Left renal pelvis (tissue), 4 donors: ENCODE data around the gene CBLB. TPM values are rescaled to one million over a fixed set of nuclear protein-coding genes. Genes with fewer than 3 reads are reported as not detected.

Source experiments
- DNase-seq, 4 donors: peaks; one replicate each; pipeline ENCODE4 v3.0.0-alpha.2; 2013; ENCODE audit warnings: low read depth in 4 of 4, low spot score in 3 of 4
- polyA plus RNA-seq, 4 donors: library from polyadenylated mRNA; unstranded; fragments of 120-200 nt; gene quantifications; one replicate each; pipeline ENCODE4 v1.2.1, GENCODE V29; 2013; ENCODE audit not compliant: insufficient read length in 4 of 4

The CBLB gene
- polyA plus RNA-seq, 4 donors = 40.2 to 53.7 (median 49.5) TPM

DNA sequence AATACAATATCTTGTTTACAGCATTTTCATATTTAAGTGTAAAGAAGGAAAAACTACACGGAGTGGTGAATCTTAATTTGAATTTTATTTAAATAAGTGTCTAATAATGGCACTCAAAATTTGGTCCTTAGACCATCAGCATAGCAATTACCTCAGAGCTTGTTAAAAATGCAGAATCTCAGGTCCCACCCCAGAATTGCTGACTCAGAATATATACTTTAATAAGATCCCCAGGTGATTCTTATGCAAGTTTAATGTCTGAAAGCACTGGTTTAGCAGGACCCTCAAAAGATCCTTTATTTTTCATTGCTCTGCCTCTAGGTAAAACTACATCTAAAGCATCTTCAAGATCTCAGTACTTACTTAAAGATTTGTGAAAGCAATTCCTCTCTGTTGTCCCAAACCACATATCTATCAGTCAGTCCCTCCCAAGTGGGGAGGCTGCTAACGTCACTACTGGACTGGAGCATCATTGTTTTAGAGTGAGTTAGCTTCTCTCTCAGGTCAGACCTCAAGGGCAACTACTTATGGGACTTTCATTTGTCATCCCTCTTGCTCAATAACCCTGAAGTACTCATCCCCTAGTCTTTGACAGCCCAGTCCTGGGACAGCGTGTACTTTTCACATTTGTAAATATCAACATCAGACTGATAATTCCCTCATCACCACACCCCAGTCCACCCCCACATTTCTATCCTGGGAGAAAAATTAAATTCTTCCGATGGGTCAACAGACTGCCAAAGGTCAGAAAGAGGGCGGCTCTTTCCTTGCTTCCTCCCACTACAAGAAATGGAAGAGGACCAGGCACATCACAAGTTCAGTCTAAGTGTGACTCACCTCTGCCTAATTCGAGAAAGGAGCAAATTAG lies 76.7 kb downstream of the CBLB start:
- no peak for DNase-seq

DNA sequence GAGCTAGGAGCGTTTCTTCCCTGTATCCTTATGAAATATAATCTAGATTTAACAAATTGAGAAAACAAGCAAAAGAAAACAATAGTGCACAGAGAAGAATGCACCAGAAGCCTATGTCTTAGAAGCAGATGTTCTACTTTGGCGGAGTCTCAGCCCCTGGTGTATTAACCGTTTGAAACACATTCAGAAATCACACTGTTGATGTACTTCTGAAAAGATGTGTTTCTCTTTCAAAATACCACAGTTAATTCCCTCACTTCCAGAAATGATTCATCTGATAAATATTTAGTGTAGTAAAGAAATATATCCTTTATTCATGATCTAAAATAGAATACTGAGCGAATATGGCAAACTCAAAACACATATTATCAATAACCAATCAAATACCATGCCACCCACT lies 77.7 kb downstream of the CBLB start:
- no peak for DNase-seq

DNA sequence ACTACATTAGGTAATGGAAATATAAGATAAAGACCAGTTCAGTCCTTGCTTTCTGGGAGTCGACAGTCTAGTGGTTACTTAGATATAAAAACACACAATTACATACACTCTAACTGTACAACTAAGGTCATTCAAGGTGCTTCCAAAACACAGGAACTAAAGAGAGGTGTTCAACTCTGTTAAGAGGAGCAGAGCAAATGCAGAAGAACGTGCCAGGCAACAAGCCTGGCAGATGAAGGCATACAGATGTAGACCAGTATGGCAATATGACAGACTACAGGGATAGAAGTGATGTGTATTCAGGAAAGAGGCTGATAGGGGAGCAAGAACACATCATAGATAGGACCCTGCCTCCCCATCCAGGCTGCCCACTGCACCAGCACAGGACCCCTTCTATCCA lies 78.3 kb downstream of the CBLB start:
- DNase-seq = no peak

DNA sequence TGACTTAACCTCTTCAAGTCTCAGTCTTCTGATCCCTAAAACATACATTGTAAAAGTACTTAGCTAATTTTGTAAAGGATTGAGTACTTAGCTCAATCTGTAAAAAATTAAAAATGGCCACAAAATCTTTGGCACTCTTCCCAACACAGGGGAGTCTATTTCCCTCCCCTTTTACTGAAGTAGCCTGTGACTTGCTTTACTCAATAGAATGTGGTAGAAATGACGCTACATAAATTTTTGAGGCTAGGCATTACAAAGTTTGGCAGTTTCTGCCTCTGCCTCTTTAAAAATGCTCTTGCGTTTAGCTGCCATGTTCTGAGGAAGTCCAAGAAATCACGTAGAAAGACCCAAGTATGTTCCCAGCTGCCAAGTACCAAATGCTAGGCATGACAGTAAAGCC lies 80.2 kb downstream of the CBLB start:
- DNase-seq = no peak

DNA sequence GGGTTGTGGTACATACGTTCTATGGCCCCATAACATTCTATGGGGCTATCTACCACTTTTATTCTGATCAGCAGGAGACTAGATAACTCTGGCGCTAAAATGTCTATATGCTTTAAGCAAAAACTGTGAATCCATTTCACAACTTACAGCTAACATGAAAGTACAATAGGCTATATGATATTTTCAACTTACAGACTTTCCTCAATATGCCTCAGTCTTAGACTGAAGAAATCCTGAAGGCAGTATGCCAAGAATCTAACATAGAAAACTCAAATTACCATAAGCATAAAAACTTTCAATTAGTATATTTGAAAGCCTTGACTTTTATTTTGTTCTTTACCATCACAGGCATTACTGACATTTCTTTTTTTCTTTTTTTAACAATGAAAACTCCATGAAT lies 81.4 kb downstream of the CBLB start:
- DNase-seq = no peak

DNA sequence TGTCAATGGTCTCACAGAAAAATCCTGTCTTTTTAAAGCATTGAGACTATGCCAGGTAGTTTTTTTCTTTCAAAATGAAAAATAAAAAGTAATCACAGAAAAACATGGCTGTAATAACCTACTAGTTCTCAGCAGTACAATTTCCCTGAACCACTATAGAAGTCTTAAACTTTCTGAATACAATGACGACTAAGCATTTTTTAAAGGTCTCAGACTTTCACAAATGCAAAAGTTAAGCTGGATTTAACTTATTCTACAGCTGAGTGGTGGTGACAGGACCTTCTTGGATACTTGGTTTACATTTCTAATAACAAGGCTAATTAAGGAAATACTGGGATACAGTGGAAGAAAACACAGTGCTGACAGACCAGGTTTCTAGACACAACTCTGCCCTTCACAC lies 81.8 kb downstream of the CBLB start:
- DNase-seq = no peak

DNA sequence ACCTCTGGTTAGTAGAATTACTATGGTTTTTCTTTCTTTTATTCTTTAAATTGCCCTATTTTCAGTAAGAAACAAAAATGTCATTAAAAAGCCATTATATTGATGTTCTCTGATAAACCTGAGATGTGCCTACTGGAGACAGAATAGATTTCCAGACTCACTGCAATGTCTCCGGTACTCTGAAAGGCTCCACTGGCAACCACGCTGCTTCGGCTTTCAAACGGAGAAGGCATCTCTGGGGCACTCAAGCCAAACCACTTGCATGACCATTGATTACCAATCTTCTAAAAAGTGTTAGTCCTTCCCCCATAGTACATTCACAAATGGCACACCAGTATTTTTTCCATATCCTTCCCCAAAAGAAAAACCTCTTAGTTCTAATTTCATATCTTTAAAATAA lies 82.6 kb downstream of the CBLB start:
- DNase-seq = no peak

DNA sequence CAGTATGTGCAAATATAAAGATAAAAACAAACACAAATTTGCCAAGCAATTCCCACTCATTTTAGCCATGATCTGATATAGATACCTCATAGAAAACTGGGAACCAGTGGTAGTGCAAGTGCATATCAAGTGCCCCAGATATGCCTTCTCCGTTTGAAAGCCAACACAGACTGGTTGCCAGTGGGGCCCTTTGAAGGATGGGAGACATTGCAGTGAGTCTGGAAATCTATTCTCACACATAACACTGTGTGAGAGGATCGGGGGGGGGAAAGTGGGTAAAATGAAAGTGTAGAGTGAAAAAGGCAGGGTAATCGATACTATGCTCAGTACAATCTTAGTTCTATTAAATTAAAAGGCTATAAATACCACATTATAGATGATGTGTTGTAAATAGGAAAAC lies 83.0 kb downstream of the CBLB start:
- DNase-seq = no peak

DNA sequence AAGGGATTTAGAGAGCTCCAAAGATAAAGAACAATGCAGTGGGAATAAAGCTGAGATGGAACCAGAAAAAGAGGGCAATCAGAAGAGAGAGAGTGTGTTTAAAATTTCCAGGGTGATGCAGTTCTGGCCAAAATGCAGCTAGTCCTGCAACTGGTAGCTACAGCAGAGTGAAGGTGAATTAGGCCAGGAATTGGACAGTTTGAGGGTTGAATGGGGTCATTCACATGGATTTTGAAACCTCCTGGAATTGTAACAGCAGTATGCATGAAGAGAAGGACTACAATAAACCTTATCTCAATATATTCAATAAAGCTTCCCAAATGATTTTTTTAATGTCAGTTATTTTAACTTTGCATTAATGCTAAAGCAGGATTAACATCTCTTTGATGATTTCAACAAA lies 85.2 kb downstream of the CBLB start:
- DNase-seq = no peak

DNA sequence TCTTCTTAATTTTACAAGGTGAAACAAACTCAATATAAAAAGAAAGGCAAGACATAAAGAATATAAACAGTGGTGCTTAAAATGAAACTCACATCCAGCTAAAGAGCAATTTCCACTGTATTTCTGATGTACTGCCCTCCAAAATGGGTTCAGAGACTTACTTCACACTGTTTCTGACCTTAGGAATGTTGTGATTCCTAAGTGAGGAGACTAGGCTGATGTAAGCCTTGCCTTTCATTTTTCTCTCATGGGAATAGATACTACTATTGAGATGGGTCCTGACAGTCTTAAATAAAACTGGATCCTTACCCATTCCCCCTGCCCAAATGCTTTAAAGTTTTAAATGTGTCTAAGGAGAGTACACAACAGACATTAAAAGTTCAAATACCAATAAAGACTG lies 86.9 kb downstream of the CBLB start:
- DNase-seq = no peak

DNA sequence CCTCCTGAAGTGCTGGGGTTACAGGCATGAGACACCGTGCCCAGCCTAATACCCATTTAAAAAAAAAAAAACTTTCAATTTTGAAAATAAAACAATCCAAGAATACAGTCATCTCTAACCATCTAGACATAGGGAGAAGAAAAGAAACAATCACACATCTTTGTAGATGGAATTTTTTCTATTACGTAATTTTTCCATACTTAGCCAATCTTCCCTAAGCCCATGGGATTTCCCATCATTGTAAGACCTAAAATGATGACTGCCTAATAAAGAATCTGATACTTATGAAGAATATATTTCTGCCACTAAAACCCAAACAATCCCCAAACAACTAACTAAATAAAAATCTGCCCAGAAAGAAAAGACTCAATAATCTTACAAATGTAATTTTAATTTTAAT lies 88.7 kb downstream of the CBLB start:
- DNase-seq = no peak

DNA sequence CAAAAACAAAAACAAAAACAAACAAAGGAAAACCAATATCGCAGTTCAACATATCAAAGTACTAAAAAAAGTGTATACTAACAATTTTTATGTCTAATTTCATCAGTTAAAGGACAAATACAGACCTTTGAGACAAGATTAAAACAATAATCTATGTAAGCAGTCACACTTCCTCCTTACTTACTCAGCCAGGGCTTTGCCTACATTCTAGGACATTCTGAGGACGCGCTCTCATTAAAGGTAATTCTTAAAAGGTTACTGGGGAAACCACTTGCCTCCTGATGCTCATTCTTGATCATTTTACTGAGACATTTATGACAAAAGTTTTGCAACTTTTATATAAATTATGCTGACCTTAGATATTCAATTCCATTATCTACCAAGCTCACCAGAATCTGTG lies 93.4 kb downstream of the CBLB start:
- no peak for DNase-seq

DNA sequence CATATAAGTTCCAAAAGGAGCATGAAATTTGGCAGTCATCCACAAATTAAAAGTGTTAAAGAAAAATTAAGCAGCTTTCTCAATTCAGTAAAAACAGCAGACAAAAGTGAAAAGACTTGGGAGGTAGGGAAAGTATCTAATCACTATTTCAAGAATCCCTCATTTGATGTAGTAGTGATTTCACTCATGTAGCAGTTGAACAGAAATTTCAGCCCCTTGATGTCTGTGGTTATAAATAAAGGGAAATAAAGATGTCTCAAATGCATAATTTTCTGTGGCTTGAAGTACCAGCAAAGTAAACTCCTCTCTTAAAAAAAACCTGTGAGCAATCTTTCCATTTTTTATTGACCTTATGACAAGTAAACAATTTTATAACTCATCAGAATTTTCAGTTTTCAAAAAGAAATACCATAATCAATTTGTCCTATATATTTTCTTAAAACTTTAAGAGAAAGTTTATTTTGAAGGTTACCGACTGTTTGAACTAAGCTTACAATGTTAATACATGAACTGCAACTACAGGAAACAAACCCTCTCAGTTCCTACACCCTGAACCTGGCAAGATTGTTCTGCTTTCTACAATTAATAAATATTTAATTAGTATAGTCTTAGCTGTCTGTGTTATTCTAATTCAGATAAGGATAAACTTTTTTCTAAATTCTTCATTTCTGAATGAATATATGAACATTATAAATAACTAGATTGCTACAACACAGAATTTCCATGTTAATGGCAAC lies 94.2 kb downstream of the CBLB start:
- no peak for DNase-seq

DNA sequence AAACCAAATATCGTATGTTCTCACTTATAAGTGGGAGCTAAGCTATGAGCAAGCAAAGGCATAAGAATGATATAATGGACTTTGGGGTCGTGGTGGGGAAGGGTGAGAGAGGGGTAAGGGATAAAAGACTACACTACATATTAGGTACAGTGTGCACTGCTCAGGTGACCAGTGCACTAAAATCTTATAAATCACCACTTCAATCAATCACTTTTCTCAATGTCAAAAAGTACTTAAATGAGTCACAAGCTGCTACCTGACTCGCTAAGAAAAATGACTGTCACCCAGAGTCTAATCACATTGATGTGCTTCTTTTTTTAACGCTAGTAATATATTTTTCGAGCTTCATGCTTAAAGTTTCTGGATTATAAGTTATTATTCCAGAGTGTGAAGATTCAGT lies 95.5 kb downstream of the CBLB start:
- DNase-seq = no peak

DNA sequence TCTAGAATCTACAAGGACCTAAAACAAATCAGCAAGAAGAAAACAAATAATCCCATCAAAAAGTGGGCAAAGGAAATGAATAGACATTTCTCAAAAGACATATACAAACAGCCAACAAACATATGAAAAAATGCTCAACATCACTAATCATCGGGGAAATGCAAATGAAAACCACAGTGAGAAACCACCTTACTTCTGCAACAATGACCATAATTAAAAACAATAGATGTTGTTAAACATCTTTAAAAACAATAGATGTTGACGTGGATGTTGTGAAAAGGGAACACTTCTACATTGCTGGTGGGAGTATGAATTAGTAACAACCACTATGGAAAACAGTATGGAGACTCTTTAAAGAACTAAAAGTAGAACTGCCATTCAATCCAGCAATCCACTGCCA lies 96.2 kb downstream of the CBLB start:
- DNase-seq = no peak

DNA sequence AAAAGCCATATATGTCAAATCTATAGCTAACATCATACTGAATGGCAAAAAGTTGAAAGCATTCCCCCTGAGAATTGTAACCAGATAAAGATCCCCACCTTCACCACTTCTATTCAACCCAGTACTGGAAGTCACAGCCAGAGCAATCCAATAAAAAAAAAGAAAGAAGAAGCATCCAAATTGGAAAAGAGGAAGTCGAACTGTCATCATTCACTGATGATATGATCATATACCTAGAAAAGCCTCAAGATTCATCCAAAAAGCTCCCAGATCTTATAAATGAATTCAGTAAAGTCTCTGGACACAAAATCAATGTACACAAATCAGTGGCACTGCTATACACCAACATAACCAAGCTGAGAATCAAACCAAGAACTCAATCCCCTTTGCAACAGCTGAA lies 97.4 kb downstream of the CBLB start:
- no peak for DNase-seq

DNA sequence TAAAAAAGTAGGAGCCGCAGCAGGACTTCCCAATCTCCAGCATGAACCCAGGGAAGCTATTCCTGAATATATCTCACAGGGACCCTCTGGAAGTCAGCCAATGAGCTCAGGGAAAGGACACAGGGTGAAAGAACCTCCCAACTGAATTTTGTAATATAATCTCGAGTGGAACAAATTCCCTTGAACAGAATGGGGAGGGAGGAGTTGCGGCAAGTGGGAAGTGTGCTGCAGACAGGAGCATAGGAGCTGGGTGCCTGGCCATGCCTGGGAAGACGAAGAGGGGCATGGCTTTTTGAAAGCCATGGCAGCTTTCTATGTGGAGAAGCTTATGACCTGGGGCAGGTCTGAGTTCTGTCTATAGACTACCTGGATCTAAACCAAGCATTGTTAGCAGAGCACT lies 98.4 kb downstream of the CBLB start:
- no peak for DNase-seq

DNA sequence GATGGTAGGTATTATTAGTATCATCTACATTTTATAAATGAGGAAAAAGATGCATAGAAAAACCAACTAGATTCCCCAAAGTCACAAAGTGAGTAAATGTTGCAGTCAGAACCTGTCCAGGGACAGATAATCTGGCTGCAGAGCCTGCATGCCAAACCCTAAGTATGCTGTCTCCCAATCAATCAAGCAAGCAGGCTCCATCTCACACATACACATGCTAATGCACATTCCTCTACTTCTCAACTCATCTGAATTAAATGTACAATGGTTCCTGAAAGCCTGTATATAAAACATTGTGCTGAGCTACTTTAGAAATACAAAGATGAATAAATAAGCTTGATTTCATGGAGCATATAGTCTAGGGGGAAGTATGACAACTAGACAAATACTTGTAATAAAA lies 101.0 kb downstream of the CBLB start:
- no peak for DNase-seq

DNA sequence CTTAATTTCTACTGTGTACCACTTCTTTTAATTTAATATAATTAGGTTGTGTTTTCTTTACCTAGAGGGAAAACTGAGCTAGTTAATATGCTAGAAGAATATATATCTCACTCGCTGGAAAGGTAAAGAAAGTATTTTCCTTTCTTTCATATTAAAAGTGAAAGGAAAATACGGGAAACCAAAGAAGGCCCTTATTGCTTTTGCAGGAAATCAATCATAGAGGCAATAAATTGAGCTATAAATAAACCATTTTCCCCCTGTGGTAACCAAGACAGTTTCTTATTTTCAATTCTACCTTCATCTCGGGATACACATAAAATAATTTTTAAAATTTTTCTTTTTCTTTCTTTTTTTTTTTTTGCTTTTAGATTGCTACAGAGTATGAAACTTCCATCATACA lies 101.6 kb downstream of the CBLB start:
- no peak for DNase-seq

DNA sequence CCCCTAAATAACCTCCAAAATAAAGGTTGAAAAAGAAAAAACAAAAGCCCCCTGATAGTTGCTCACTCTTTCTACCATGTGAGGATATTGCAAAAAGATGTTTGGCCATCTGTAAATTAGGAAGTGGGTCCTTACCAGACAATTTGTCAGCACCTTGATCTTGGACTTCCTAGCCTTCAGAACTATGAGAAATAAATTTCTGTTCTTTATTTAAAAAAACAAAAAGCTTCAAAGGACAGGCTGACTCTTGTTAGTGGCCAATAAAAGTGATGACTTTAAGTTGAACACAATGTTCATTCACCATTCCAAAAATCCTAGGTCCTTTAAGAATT lies 103.5 kb downstream of the CBLB start:
- no peak for DNase-seq

DNA sequence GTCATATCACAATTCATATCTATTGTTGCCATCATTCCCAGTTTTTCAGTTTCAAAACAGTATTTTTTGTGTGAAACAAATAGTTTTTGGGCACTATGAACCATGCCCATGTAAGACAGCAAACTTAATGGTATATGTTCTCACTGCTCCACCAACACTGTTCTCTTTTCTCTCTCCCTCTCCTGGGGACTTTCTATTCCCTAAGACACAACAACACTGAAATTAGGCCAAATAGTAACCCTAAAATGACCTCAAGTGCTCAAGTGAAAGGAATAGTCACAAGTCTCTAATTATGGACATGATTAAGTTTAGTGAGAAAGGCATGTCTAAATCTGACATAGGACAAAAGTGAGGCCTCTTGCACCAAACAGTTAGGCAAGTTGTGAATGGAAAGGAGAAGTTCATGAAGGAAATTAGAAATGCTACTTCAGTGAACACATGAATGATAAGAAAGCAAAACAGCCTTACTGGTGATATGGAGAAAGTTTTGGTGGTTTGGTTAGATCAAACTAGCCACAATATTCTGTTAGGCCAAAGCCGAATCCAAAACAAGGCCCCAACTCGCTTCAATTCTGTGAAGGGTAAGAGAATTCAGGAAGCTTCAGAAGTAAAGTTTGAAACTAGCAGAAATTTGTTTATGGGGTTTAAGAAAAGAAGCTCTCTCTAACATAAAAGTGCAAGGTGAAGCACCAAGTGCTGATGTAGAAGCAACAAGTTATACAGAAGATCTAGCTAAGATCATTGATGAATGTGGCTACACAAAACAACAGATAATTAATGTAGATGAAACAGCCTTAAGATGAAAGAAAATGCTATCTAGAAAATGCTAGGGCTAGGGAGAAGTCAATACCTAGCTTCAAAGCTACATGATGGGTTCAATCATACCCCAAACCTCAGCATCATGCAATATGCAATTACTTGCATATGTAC lies 104.2 kb downstream of the CBLB start:
- no peak for DNase-seq
